Measurements from ENCODE around the gene JAG2.

The JAG2 gene

DNA sequence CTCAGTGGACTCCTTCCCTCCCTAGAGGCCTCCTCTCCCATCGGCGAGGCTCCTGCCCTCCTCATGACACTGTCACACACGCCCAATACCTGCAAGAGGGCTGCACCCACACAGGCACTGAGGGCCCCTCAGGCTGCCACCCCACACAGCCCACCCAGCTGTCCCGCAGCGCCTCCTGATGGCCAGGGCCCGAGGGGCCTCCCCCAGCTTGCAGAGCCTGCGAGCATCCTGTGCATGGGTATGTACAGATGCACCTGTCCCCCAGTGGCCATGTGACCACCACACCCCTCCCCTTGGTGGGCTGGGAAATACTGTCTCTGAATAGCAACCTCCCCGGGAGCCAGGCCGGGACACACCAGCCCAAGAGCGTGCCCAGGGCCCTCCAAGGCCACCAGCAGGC lies 31.5 kb upstream of the JAG2 start:
- H3K36me3 ChIP-seq (ENCODE audit: control insufficient read depth in 1 of 2, insufficient read depth in 2 of 2, low read length in 2 of 2): no peaks in the 10 kb centered on the region
- H3K9ac ChIP-seq (ENCODE audit: low read length): no peak overlapping the region
- H4K8ac ChIP-seq (ENCODE audit: low read depth, low read length): no peak overlapping the region
- no peak overlapping the region for H3K14ac ChIP-seq (ENCODE audit: low read length)
- no peak overlapping the region for H3K18ac ChIP-seq (ENCODE audit: low read length)
- H2BK5ac ChIP-seq (ENCODE audit: low read depth, low read length, poor library complexity): no peak overlapping the region
- H4K12ac ChIP-seq (ENCODE audit: low read depth, low read length): no peak overlapping the region
- peaks cover 2 to 12% of the 10 kb centered on the region in 2 experiments for H3K4me1 ChIP-seq (ENCODE audit: control insufficient read depth in 1 of 2, insufficient read depth in 2 of 2, low read length in 2 of 2)
- no peak overlapping the region for H2AFZ ChIP-seq (ENCODE audit: insufficient read depth, low read length, poor library complexity)
- H2BK12ac ChIP-seq (ENCODE audit: low read length): no peak overlapping the region
- H3K79me2 ChIP-seq (ENCODE audit: control insufficient read depth, insufficient read depth, low read length, poor library complexity): no peaks in the 10 kb centered on the region
- no peak overlapping the region for H4K91ac ChIP-seq (ENCODE audit: low read depth, low read length)
- H3K4me3 ChIP-seq (ENCODE audit: low read depth, low read length): no peak overlapping the region
- H3K4me2 ChIP-seq (ENCODE audit: low read length): no peak overlapping the region
- no peaks in the 10 kb centered on the region for H3K79me1 ChIP-seq (ENCODE audit: low read length)
- no peak overlapping the region for H3K23ac ChIP-seq (ENCODE audit: low read length)
- H3K27me3 ChIP-seq (ENCODE audit: insufficient read depth, low read length): peaks cover 17% of the 10 kb centered on the region
- DNase-seq: no peak
- H3K4ac ChIP-seq (ENCODE audit: low read depth, low read length): no peak overlapping the region
- H2BK120ac ChIP-seq (ENCODE audit: insufficient read depth, low read length, poor library complexity): no peak overlapping the region
- no CpG with 5 or more reads among the region's 10 CpGs for WGBS (ENCODE audit: extremely low coverage, insufficient coverage, insufficient read length)
- H2AK5ac ChIP-seq (ENCODE audit: low read length): no peak overlapping the region
- peaks cover 4% of the 10 kb centered on the region for H3K9me3 ChIP-seq (ENCODE audit: insufficient read depth, low read depth, low read length)
- H3K27ac ChIP-seq (ENCODE audit: low read depth, low read length): no peak overlapping the region

DNA sequence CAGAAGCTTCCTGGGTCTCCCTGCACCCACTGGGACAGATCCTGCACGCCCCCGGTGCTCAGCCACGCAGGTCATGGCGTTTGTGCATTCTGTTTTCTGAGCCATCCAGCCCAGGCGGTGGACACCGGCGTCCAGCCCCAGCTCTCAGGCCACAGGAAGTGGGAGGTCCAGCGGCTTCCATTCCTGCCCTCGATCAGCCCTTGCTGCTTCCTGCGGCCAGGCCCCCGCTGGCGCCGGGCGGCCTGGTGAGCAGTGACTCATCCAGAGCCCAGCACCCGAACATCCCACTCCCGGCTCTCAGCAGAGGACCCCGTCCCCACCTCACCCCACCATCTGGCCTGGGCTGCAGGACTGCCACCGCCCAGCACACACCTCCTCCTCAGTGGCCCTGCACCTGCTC lies 30.5 kb upstream of the JAG2 start:
- no peaks in the 10 kb centered on the region for H3K79me1 ChIP-seq (ENCODE audit: low read length)
- no peak overlapping the region for H3K18ac ChIP-seq (ENCODE audit: low read length)
- H3K79me2 ChIP-seq (ENCODE audit: control insufficient read depth, insufficient read depth, low read length, poor library complexity): no peaks in the 10 kb centered on the region
- no peak overlapping the region for H4K8ac ChIP-seq (ENCODE audit: low read depth, low read length)
- no peak for DNase-seq
- H3K14ac ChIP-seq (ENCODE audit: low read length): no peak overlapping the region
- no peak overlapping the region for H2BK5ac ChIP-seq (ENCODE audit: low read depth, low read length, poor library complexity)
- no peak overlapping the region for H2BK12ac ChIP-seq (ENCODE audit: low read length)
- no peak overlapping the region for H2AK5ac ChIP-seq (ENCODE audit: low read length)
- peak overlapping the region; percentile 27 for H4K12ac ChIP-seq (ENCODE audit: low read depth, low read length)
- no peak overlapping the region for H2AFZ ChIP-seq (ENCODE audit: insufficient read depth, low read length, poor library complexity)
- no peak overlapping the region for H3K9ac ChIP-seq (ENCODE audit: low read length)
- H3K23ac ChIP-seq (ENCODE audit: low read length): no peak overlapping the region
- H3K27me3 ChIP-seq (ENCODE audit: insufficient read depth, low read length): peaks cover 17% of the 10 kb centered on the region
- peaks cover 2 to 12% of the 10 kb centered on the region in 2 experiments for H3K4me1 ChIP-seq (ENCODE audit: control insufficient read depth in 1 of 2, insufficient read depth in 2 of 2, low read length in 2 of 2)
- no CpG with 5 or more reads among the region's 18 CpGs for WGBS (ENCODE audit: extremely low coverage, insufficient coverage, insufficient read length)
- no peak overlapping the region for H3K4ac ChIP-seq (ENCODE audit: low read depth, low read length)
- no peak overlapping the region for H3K4me2 ChIP-seq (ENCODE audit: low read length)
- H2BK120ac ChIP-seq (ENCODE audit: insufficient read depth, low read length, poor library complexity): no peak overlapping the region
- no peak overlapping the region for H3K27ac ChIP-seq (ENCODE audit: low read depth, low read length)
- no peak overlapping the region for H4K91ac ChIP-seq (ENCODE audit: low read depth, low read length)
- H3K4me3 ChIP-seq (ENCODE audit: low read depth, low read length): no peak overlapping the region
- peaks cover 4% of the 10 kb centered on the region for H3K9me3 ChIP-seq (ENCODE audit: insufficient read depth, low read depth, low read length)
- no peaks in the 10 kb centered on the region for H3K36me3 ChIP-seq (ENCODE audit: control insufficient read depth in 1 of 2, insufficient read depth in 2 of 2, low read length in 2 of 2)

DNA sequence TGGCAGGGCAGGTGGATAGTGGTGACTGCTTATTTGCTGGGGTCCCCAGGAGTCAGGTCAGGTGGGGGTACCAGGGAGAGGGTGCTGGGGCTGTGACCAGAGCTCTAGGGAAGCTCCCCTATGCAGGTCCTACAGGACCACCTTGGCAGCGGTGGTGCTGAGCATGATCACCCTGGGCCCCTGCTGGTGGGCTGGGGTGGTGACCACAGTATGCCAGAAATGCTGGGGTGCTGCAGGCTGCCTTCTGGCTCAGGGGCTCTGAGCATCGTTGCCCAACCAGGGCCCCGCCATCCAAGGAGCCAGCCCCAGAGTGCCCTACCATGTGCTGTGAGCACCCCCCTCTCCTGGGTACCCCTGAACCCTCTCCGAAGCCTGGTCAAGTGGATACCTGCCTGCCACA lies 30.0 kb upstream of the JAG2 start:
- no peak overlapping the region for H3K4ac ChIP-seq (ENCODE audit: low read depth, low read length)
- no peak overlapping the region for H3K9ac ChIP-seq (ENCODE audit: low read length)
- no peak overlapping the region for H2AK5ac ChIP-seq (ENCODE audit: low read length)
- no peak overlapping the region for H2AFZ ChIP-seq (ENCODE audit: insufficient read depth, low read length, poor library complexity)
- H3K4me1 ChIP-seq (ENCODE audit: control insufficient read depth in 1 of 2, insufficient read depth in 2 of 2, low read length in 2 of 2): peaks cover 2 to 12% of the 10 kb centered on the region in 2 experiments
- H3K79me1 ChIP-seq (ENCODE audit: low read length): no peaks in the 10 kb centered on the region
- no peak overlapping the region for H3K4me2 ChIP-seq (ENCODE audit: low read length)
- no peak overlapping the region for H4K91ac ChIP-seq (ENCODE audit: low read depth, low read length)
- no peak overlapping the region for H3K18ac ChIP-seq (ENCODE audit: low read length)
- H3K27ac ChIP-seq (ENCODE audit: low read depth, low read length): no peak overlapping the region
- no peak overlapping the region for H3K4me3 ChIP-seq (ENCODE audit: low read depth, low read length)
- no peaks in the 10 kb centered on the region for H3K79me2 ChIP-seq (ENCODE audit: control insufficient read depth, insufficient read depth, low read length, poor library complexity)
- H3K36me3 ChIP-seq (ENCODE audit: control insufficient read depth in 1 of 2, insufficient read depth in 2 of 2, low read length in 2 of 2): no peaks in the 10 kb centered on the region
- H2BK5ac ChIP-seq (ENCODE audit: low read depth, low read length, poor library complexity): no peak overlapping the region
- no peak overlapping the region for H3K14ac ChIP-seq (ENCODE audit: low read length)
- no peak overlapping the region for H3K23ac ChIP-seq (ENCODE audit: low read length)
- no peak overlapping the region for H2BK120ac ChIP-seq (ENCODE audit: insufficient read depth, low read length, poor library complexity)
- H3K27me3 ChIP-seq (ENCODE audit: insufficient read depth, low read length): peaks cover 17% of the 10 kb centered on the region
- peaks cover 4% of the 10 kb centered on the region for H3K9me3 ChIP-seq (ENCODE audit: insufficient read depth, low read depth, low read length)
- H2BK12ac ChIP-seq (ENCODE audit: low read length): no peak overlapping the region
- DNase-seq: no peak
- peak overlapping the region; percentile 27 for H4K12ac ChIP-seq (ENCODE audit: low read depth, low read length)
- H4K8ac ChIP-seq (ENCODE audit: low read depth, low read length): no peak overlapping the region
- WGBS (ENCODE audit: extremely low coverage, insufficient coverage, insufficient read length): no CpG with 5 or more reads among the region's 4 CpGs

DNA sequence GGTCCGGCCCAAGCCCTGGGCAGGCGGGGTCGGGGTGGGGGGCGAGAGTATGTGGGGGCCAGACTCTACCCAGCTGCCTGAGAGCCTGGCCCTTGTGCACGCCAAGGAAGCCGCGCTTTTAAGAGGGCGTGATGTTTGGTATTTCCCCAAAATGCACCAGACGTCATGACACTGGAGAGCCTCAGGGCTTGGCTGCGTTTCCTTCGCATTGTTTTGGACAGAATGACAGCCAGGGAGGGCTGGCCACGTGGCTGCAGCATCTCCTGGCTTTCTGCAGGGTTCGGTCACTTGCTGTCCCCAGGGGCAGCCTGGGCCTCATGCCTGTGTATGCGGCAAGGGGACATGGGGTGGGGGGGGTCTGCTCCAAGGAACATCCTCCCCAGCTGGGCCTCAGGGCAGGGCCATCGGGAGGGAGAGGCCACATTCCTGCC lies 28.6 kb upstream of the JAG2 start:
- no peak overlapping the region for H3K27ac ChIP-seq (ENCODE audit: low read depth, low read length)
- H4K8ac ChIP-seq (ENCODE audit: low read depth, low read length): no peak overlapping the region
- no peak overlapping the region for H2AK5ac ChIP-seq (ENCODE audit: low read length)
- no CpG with 5 or more reads among the region's 15 CpGs for WGBS (ENCODE audit: extremely low coverage, insufficient coverage, insufficient read length)
- H3K79me2 ChIP-seq (ENCODE audit: control insufficient read depth, insufficient read depth, low read length, poor library complexity): no peaks in the 10 kb centered on the region
- no peak overlapping the region for H2BK12ac ChIP-seq (ENCODE audit: low read length)
- no peak overlapping the region for H4K12ac ChIP-seq (ENCODE audit: low read depth, low read length)
- DNase-seq: peak; percentile 23 to 56
- H3K23ac ChIP-seq (ENCODE audit: low read length): no peak overlapping the region
- H3K36me3 ChIP-seq (ENCODE audit: control insufficient read depth in 1 of 2, insufficient read depth in 2 of 2, low read length in 2 of 2): no peaks in the 10 kb centered on the region
- no peaks in the 10 kb centered on the region for H3K79me1 ChIP-seq (ENCODE audit: low read length)
- H3K4ac ChIP-seq (ENCODE audit: low read depth, low read length): no peak overlapping the region
- no peak overlapping the region for H3K14ac ChIP-seq (ENCODE audit: low read length)
- peaks cover 4% of the 10 kb centered on the region for H3K9me3 ChIP-seq (ENCODE audit: insufficient read depth, low read depth, low read length)
- no peak overlapping the region for H2AFZ ChIP-seq (ENCODE audit: insufficient read depth, low read length, poor library complexity)
- H3K9ac ChIP-seq (ENCODE audit: low read length): no peak overlapping the region
- no peak overlapping the region for H2BK120ac ChIP-seq (ENCODE audit: insufficient read depth, low read length, poor library complexity)
- H3K4me3 ChIP-seq (ENCODE audit: low read depth, low read length): no peak overlapping the region
- H3K4me1 ChIP-seq (ENCODE audit: control insufficient read depth in 1 of 2, insufficient read depth in 2 of 2, low read length in 2 of 2): peaks cover 0 to 10% of the 10 kb centered on the region in 2 experiments
- no peak overlapping the region for H4K91ac ChIP-seq (ENCODE audit: low read depth, low read length)
- no peak overlapping the region for H2BK5ac ChIP-seq (ENCODE audit: low read depth, low read length, poor library complexity)
- no peak overlapping the region for H3K18ac ChIP-seq (ENCODE audit: low read length)
- H3K4me2 ChIP-seq (ENCODE audit: low read length): no peak overlapping the region
- peaks cover 17% of the 10 kb centered on the region for H3K27me3 ChIP-seq (ENCODE audit: insufficient read depth, low read length)

All from trophoblast cell (in vitro differentiated cells and primary cell).